Sigmoid colon (tissue), 3 donors: Measurements from ENCODE around the gene FAM168B.

Experiments
- CTCF ChIP-seq, 4 experiments: fragments of 450-650 bp in 3 of 4; fragments of 200-600 bp in 1 of 4; IDR thresholded peaks; one replicate each; pipeline ENCODE4 v1.5.1; 2016 to 2019; ENCODE audit warnings: antibody characterized with exemption in 4 of 4, mild to moderate bottlenecking in 3 of 4, moderate library complexity in 2 of 4
- POLR2A ChIP-seq, 2 donors: fragments of 450-650 bp; IDR thresholded peaks; one replicate each; pipeline ENCODE4 v1.6.1; 2016; ENCODE audit warnings: antibody characterized with exemption in 2 of 2, mild to moderate bottlenecking in 2 of 2, moderate library complexity in 2 of 2

- TF ChIP-seq POLR2A (IDR thresholded peaks at IDR 0.05) (no peak), CTCF (IDR thresholded peaks at IDR 0.05) (no peak)
These were observed 28.2 kb upstream of the FAM168B start for GRCh38 chr2:131121464-131121863.
